Stomach (tissue), 9 donors: ENCODE data around the gene KLK7. TPM values are rescaled to one million over a fixed set of nuclear protein-coding genes. Genes with fewer than 3 reads are reported as not detected.
A peak's percentile ranks its signal among the peaks of the same experiment; 100 is the strongest.

ENCODE experiments used
- DNase-seq, 2 donors: peaks; one replicate each; pipeline versions ENCODE4 v3.0.0 to v3.0.0-alpha.2; 2013 to 2019
- H3K27ac ChIP-seq, 5 donors: fragments of 200-600 bp in 4 of 5; sonication (generic) in 4 of 5; one replicate each; pipeline ENCODE4 v1.5.1; 2013 to 2019; ENCODE audit warnings: mild to moderate bottlenecking in 1 of 5, moderate library complexity in 1 of 5
- H3K27me3 ChIP-seq, 3 donors: fragments of 200-600 bp; sonication (generic); one replicate each; pipeline ENCODE4 v1.5.1; 2017 to 2019; ENCODE audit warnings: mixed run types in 1 of 3
- H3K36me3 ChIP-seq, 4 donors: fragments of 200-600 bp; sonication (generic); 1 replicate in 3 of 4; 2 replicates in 1 of 4; pipeline ENCODE4 v1.5.1; 2016 to 2019
- H3K4me1 ChIP-seq, 4 donors: fragments of 200-600 bp; sonication (generic); one replicate each; pipeline ENCODE4 v1.5.1; 2016 to 2019
- H3K4me3 ChIP-seq, 4 donors: fragments of 200-600 bp; sonication (generic) in 3 of 4; one replicate each; pipeline ENCODE4 v1.5.1; 2016 to 2019; ENCODE audit warnings: mild to moderate bottlenecking in 1 of 4
- H3K9me3 ChIP-seq, 4 donors: fragments of 200-600 bp; sonication (generic); one replicate each; pipeline ENCODE4 v1.5.1; 2016 to 2019
- EP300 ChIP-seq: sonication (generic); formaldehyde crosslinking; IDR thresholded peaks from one replicate; pipeline ENCODE4 v1.6.1; 2017; ENCODE audit warnings: antibody characterized with exemption
- POLR2A ChIP-seq, 4 donors: fragments of 450-650 bp; IDR thresholded peaks; one replicate each; pipeline ENCODE4 v1.6.1; 2016; ENCODE audit warnings: antibody characterized with exemption in 4 of 4, control low read depth in 2 of 4, mild to moderate bottlenecking in 1 of 4, moderate library complexity in 1 of 4
- POLR2AphosphoS5 ChIP-seq, 3 donors: sonication (generic); formaldehyde crosslinking; IDR thresholded peaks; one replicate each; pipeline ENCODE4 v1.6.1; 2016; ENCODE audit warnings: antibody characterized with exemption in 3 of 3
- WGBS, 5 donors: extraction: QIAGEN DNeasy Blood & Tissue Kit in 3 of 5; methylation state at CpG; one replicate each; pipeline versions ENCODE4 v1.1.5 to v1.1.7; 2013 to 2018; 5-methylcytosine and 5-hydroxymethylcytosine counted together
- intact Hi-C: fragments of 100-400 bp; cut with DNase I; formaldehyde crosslinking; loops from one replicate; pipeline ENCODE4 v1.15.1; 2023; ENCODE audit warnings: low total_unique reads
- polyA plus RNA-seq, 3 donors: library from polyadenylated mRNA; stranded (reverse); fragments of 200-250 nt; gene quantifications; one replicate each; pipeline ENCODE4 v1.2.3, GENCODE V29; 2013
- total RNA-seq, 5 donors: library from RNA; depleted of rRNA; stranded (reverse); fragments of >200 nt; gene quantifications; one replicate each; pipeline versions ENCODE4 v1.1.0 to v1.2.3, GENCODE V29; 2014 to 2016
- TF ChIP-seq, protein P1 (sequence below), 7 experiments: fragments of 450-650 bp in 4 of 7; fragments of 200-600 bp in 3 of 7; sonication (generic) in 3 of 7; IDR thresholded peaks; one replicate each; pipeline ENCODE4 v1.5.1; 2016 to 2019; ENCODE audit warnings: antibody characterized with exemption in 7 of 7, control low read depth in 2 of 7, mild to moderate bottlenecking in 1 of 7
- donor health status: healthy with polysubstance abuse.
- donor health status: Bipolar disorder and iron deficiency.
- donor health status: healthy.

KLK7 gene
- total and polyA plus RNA-seq, 8 donors, result 7.8 TPM; not detected in 7

DNA sequence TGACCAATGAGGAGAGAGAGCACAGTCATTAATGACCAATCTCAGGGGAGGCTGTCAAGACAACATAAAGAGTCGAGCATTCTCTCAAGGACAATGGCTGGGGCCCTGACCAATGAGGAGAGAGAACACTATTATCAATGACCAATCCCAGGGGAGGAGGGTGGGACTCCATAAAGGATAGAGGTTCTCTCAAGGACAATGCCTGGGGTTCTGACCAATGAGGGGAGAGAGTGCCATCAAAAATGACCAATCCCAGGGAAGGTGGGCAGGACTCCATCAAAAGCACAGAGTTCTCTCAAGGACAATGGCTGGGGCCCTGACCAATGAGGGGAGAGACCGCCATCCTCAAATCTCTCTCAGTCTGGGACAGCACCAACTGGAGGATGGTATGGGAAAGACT lies 46.0 kb upstream of the KLK7 start:
- Histone ChIP-seq H3K36me3 (no peaks in the 10 kb centered on the region), H3K4me3 (no peak overlapping the region), H3K9me3 (no peaks in the 10 kb centered on the region), H3K27ac (no peak overlapping the region), H3K27me3 (peaks cover 0 to 70% (median 0%) of the 10 kb centered on the region in 3 donors), H3K4me1 (peaks cover 0 to 22% (median 4%) of the 10 kb centered on the region in 4 donors)
- DNase-seq, result no peak
- TF ChIP-seq, protein P1, sequence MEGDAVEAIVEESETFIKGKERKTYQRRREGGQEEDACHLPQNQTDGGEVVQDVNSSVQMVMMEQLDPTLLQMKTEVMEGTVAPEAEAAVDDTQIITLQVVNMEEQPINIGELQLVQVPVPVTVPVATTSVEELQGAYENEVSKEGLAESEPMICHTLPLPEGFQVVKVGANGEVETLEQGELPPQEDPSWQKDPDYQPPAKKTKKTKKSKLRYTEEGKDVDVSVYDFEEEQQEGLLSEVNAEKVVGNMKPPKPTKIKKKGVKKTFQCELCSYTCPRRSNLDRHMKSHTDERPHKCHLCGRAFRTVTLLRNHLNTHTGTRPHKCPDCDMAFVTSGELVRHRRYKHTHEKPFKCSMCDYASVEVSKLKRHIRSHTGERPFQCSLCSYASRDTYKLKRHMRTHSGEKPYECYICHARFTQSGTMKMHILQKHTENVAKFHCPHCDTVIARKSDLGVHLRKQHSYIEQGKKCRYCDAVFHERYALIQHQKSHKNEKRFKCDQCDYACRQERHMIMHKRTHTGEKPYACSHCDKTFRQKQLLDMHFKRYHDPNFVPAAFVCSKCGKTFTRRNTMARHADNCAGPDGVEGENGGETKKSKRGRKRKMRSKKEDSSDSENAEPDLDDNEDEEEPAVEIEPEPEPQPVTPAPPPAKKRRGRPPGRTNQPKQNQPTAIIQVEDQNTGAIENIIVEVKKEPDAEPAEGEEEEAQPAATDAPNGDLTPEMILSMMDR (IDR thresholded peaks at IDR 0.05), result no peak
- no peak for TF ChIP-seq POLR2A (IDR thresholded peaks at IDR 0.05)
- no peak for TF ChIP-seq EP300
- no peak for TF ChIP-seq POLR2AphosphoS5 (IDR thresholded peaks at IDR 0.05)
- 70 to 100% (median 84%) methylated on average over 1 to 2 of the region's 2 CpGs for WGBS, 5 donors
- intact Hi-C loops, result no loop called here

DNA sequence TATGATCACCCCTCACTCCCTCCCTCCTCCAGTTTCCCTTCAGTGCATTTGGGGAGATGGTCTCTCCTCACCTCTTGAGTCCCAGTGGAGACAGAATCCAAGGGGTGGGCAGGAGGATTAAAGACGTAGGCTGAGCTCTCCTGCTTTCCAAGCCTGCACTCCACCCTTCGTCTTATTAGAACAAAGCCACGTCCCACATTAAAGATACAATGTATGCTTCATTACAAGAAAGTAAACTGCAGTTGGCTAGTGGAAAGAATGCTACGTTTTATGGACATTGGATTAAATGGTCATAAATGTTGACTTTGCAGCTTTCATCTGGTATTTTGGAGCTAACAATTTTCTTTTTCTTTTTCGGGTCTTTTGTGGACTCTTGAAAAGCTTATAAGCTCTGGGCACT lies 44.2 kb upstream of the KLK7 start:
- peak overlapping the region; percentile 85 to 97 (median 92) for H3K27ac ChIP-seq
- TF ChIP-seq POLR2AphosphoS5 (IDR thresholded peaks at IDR 0.05), result no peak
- no peak for TF ChIP-seq EP300
- TF ChIP-seq, protein P1 (IDR thresholded peaks at IDR 0.05), result no peak
- no peak for TF ChIP-seq POLR2A (IDR thresholded peaks at IDR 0.05)
- H3K36me3 ChIP-seq, result no peaks in the 10 kb centered on the region
- peaks cover 0 to 72% (median 0%) of the 10 kb centered on the region in 3 donors for H3K27me3 ChIP-seq
- no peak for DNase-seq
- no peaks in the 10 kb centered on the region for H3K9me3 ChIP-seq
- intact Hi-C loops, result no loop called here
- peaks cover 0 to 22% (median 5%) of the 10 kb centered on the region in 4 donors for H3K4me1 ChIP-seq
- 27 to 46% (median 33%) methylated on average over 5 of the region's 5 CpGs for WGBS, 5 donors
- H3K4me3 ChIP-seq, result peak overlapping the region in 2 of 4 donors; percentile 47

DNA sequence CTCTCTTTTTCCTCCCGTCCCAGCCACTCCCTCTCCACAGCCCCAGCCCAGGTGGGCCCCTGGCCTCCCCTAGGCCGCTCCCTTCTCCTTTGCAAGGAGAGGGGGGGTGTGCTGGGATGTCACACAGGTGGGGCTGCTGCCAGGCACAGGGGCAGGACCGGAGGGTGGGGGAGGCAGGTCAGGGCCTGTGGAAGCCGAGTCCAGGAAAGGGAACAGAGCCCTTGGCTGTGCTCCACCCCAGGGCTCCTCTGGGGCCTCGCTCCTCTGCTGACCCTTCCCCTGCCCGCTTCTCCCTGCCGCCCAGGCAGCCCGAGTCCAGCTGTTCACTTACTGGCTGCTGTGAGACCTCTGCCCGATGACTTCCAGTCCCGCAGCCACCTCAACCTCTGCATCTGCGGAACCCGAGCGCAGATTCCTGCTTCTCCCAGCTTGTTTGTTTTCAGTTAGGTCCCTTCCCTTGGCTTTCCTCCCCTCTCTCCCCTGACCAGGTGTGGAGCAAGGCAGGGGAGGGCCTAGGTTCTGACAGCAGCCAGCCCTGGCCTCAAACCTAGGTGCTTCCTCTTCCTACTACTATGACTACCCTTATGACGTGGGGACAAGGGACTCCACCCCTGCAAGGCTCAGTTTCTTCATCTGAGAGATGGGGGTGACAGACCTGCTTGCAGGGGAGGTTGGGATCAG lies 43.5 kb upstream of the KLK7 start:
- WGBS, 5 donors, result 10 to 33% (median 17%) methylated on average over 12 to 14 of the region's 14 CpGs
- peaks cover 0 to 78% (median 0%) of the 10 kb centered on the region in 3 donors for H3K27me3 ChIP-seq
- H3K4me3 ChIP-seq, result peak overlapping the region; percentile 34 to 47 (median 42)
- peaks cover 0 to 22% (median 5%) of the 10 kb centered on the region in 4 donors for H3K4me1 ChIP-seq
- H3K27ac ChIP-seq, result peak overlapping the region; percentile 85 to 97 (median 92)
- intact Hi-C loops, result no loop called here
- TF ChIP-seq, protein P1 (IDR thresholded peaks at IDR 0.05), result no peak
- TF ChIP-seq POLR2AphosphoS5 (IDR thresholded peaks at IDR 0.05), result peak in 2 of 3 donors; percentile 48 to 76
- no peaks in the 10 kb centered on the region for H3K9me3 ChIP-seq
- peak; percentile 27 to 65 for DNase-seq
- H3K36me3 ChIP-seq, result no peaks in the 10 kb centered on the region

DNA sequence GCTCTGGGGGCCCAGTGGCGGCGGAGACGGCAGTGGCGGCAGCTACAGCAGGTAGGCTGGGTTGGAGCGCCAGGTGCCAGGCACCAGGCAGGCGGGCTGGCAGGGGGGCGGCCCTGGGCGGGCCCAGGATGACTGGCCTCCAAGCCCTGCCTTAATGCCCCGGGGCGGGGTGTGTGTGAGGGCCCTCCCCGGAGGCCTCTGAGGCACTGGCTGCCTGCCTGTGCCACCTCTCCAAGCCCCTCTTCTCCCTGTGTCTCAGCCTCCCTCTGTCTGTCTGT lies 42.8 kb upstream of the KLK7 start, which contains the start of gene KLK11:
Gene KLK11 (minus strand): TSS at position 63 of the 278 bp plus-strand sequence. CDS start 985 bp downstream, outside the sequence.
- Histone ChIP-seq H3K9me3 (no peaks in the 10 kb centered on the region), H3K4me1 (peaks cover under 1 to 25% (median 5%) of the 10 kb centered on the region in 4 donors), H3K36me3 (no peaks in the 10 kb centered on the region), H3K27ac (peak within 1 kb of the TSS; percentile 85 to 97 (median 92)), H3K27me3 (peaks cover 0 to 72% (median 0%) of the 10 kb centered on the region in 3 donors), H3K4me3 (peak within 1 kb of the TSS; percentile 34 to 47 (median 42))
- intact Hi-C loops, result no loop called here
- no peak for TF ChIP-seq EP300
- TF ChIP-seq POLR2AphosphoS5 (IDR thresholded peaks at IDR 0.05), result peak in 2 of 3 donors; percentile 78 to 85
- TF ChIP-seq, protein P1 (IDR thresholded peaks at IDR 0.05), result no peak
- TF ChIP-seq POLR2A (IDR thresholded peaks at IDR 0.05), result peak in 2 of 4 donors; percentile 31 to 52
- peak; percentile 73 to 90 for DNase-seq
- WGBS, 5 donors, result 35 to 66% (median 44%) methylated on average over 5 to 11 of the region's 11 CpGs
